Putamen (tissue), 1 donor: ENCODE data around the gene DCP2.

Source experiments
- DNase-seq: peaks from one replicate; pipeline ENCODE4 v3.0.0-alpha.2; 2016; ENCODE audit warnings: low spot score

The DCP2 gene

DNA sequence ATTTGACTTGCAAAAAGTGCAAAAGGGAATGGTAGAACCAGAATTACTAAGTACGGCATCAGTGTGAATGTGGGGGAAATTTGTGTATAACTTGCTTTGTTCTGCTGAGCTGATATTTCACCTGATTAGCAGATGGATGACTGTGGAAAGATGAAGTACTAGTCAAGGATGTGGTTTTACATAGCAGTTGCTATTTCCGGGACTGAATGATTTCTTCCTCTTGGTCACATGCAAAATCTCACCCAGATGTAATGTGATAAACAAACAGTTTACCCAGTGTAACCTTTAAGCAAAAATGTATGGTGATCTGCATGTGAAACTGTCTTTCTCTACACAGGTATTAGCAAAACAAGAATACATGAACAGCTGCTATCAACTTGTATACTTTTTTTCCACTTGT lies 46.1 kb downstream of the DCP2 start:
- DNase-seq = no peak

DNA sequence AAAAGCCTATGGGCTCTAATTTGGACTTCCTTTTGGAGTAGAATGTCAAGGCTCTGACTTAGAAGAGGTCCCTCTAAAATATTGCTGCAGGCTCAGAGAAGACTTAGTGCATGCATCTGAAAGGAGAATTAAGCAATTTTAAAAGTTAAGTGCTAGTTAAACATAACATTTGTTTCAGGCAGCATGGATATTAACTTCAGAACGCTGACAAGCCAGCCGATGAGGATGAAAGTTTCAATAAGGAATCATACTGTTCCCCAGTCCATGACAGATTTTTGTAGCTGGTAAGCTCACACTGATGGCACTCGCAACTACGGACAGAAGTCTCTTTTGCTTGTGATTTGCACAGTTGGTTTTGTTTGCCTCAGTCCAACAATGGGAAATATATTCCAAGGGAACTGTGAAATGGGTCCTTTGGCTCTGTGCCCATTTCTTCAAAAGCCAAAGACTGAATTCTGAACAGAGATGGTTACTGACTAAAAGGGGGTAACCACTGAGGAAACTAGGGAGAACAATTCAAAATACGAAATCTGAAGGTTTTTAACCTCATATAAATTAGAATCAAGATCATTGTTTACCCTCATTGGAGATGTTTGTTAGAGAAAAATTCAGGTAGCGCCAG lies 47.6 kb downstream of the DCP2 start:
- DNase-seq = no peak

DNA sequence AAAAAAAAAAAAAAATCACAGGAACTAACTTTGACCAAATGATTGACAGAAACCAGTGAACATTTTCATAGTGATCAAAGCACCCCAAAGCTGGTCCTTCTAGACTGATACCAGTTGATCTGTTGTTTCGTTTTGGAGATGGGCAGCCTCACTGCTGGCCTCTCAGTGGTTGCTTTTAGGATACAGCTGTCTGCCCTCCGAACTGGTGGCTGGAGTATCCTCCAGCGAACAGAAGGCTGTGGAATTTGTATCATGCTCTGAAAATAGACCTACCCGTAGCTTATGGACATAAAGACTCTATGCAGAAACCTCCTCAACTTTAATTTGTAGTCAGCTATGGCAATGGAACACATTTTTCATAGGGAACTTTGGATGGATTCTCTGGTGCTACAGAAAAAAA lies 49.0 kb downstream of the DCP2 start:
- no peak for DNase-seq

DNA sequence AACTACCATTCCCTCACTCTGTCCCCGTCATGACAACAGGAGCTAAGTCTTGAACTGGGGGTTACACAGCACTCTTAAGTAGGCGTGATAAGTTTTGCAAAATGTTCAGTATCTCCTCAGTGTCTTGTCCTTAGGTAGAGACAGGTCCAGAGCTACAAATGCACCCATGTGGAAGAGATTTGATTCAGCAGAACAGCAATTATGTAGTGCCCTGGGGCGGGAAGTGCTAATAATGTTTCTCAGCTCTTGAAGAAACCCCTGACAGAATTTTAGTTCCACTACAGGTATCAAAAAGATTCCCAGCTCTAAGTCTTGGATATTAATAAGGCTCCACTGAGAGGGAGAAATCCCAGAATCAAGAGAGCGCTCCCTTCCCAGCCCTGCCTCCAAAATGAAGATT lies 49.6 kb downstream of the DCP2 start:
- DNase-seq = no peak

DNA sequence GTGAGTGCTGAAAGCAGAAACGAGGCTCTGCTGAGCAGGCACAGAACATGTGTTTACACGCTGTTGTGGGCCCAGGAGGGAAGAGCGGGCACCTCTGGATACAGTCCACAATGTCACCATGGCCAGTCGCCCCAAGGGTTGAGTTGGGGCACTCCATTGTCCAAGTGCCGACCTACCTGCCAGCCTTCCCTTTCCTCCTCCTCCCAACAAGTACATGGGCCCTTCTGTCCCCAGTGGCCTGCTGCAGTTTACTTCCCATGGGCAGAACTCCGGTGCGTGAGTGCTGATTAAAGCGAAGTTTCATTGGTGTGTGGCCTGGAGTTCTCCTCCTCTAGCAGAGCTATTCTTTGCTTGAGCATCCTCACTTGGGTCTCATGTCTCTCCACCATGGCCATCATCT lies 50.4 kb downstream of the DCP2 start:
- no peak for DNase-seq

DNA sequence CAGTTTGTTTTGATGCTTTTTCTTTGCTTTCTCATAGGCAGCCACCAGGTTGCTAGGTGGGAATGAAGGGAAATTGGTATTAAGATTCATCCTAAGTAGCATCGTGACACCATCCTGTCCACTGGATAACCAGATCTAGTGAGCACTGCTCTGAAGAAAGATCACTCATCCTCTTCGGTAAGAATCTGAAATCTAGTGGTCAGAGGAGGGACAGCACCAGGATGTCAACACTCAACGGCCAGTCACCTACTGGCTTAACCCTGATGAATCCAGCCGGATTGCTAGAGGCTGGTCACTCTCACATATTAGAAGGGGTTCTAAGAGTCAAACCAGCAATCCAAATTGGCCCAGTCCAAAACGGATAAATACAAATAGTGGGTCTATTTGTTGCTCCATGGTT lies 50.8 kb downstream of the DCP2 start:
- DNase-seq = no peak

DNA sequence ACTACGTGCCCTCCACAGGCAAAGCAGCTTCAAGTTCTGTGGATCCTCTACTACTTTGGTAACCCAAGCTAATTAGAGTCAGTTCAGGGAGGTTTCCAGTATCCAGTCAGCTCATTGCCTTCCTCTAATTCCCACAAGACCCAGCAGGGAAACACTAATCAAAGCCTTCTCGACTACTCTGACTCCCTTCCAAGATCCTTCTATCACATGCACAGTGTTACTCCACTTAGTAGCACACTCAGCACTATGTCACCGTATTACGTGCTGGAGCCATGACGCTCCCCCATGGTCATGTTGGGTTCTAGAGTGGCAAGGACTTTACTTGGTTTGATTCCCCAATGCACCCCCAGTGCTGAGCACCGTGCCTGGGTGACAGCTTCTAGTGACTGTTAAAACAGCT lies 53.0 kb downstream of the DCP2 start:
- DNase-seq = no peak

DNA sequence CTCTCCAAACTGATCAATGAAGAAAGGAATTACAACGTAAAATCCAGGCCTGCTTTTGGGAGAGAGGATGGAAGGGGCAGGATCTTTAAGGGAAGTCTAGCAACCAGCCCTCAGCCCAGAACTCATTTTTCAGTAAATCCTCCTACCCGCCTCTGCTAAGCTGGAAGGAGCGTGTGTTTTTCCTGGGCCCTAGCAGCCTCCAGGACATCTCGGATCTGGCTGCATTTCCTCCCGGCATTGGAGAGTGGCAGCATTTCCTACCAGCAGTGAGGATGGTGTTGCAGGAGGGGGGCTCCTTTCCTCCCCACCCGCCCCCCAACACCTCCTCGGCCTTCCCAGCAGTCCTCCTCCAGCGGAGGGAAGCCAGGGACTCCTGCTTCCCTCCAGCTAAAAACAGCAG lies 54.5 kb downstream of the DCP2 start:
- no peak for DNase-seq

DNA sequence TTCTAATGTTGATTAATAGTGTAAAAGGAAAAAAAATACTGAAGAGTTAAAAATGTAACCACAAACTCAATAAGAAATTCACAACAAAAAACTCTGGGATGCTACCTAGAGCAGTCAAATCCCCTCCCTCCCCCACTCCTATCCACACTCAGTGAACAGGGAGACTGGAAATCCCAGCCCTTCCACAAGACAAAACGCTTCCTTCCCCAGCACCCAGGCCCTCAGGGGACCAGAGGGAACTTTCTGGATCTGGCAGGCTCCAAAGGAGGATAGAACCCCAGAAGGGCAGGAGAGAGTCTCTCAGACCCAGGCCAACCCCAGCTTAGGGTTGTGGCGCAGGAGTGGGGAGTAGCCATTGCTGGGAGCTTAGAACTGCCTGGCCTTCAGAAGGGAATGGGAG lies 55.0 kb downstream of the DCP2 start:
- no peak for DNase-seq

DNA sequence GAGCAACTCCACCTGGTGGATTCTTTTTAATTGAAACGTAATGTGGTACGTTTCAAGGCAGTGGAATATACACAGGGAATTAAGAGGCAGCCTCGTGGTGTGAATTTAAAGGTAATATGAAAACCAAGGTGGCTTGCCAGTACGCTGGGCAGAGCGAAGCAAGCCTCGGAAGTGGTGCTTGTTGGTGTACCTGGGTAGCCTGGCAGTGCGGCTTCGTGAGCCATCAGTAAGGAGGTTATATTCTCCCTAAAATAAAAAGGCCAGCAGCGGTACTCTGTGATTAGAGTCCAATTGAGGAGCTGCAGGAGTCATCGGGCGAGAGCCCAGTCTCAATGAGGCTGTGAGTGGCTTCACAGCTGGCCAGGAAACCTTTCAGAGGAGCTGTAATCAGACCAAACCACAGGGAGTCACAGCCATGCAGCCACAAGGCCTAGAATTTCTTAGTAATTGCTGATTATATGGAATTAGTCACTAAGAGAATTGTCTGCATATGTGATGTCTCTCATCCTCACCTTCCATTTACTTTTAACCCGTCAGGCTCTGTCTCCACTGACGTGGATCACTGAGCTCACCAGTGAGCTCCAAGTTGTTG lies 57.7 kb downstream of the DCP2 start:
- DNase-seq = no peak

DNA sequence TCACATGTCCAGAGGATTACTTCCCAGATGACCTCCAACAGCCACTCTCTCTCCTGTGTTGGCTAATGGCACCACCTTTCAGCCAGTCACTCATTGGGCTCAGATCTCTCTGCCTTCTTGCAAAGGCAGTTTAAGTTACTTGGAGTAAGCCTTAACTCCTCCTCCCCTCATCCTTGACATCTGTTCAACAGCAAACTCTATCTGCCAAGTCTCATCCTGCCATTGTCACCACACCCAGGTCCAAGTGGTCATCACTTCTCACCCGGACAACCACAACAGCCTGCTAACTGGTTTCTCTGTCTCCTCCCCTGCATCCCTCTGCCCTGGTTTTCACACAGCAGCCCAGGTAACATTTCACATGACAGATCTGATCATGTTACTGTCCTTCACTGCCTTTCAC lies 58.5 kb downstream of the DCP2 start:
- DNase-seq = no peak

DNA sequence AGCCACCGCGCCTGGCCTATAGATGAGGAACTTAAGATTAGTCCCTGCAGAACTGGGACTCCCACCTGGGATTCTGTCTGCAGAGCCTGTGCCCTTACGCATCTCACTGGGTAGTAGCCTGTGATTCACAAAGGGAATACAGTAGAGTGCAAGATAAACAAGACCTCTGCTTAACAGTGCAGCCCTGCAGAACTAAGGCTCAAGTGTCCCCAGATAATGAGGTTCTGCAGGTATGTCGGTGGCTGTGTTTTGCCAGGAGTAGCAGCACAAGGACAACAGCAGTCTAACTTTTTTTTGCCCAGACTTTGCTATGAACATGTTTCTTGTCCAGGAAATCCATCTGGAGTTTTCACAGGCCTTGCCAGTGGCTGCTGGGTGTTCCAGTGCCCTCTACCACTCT lies 59.7 kb downstream of the DCP2 start:
- DNase-seq = no peak

DNA sequence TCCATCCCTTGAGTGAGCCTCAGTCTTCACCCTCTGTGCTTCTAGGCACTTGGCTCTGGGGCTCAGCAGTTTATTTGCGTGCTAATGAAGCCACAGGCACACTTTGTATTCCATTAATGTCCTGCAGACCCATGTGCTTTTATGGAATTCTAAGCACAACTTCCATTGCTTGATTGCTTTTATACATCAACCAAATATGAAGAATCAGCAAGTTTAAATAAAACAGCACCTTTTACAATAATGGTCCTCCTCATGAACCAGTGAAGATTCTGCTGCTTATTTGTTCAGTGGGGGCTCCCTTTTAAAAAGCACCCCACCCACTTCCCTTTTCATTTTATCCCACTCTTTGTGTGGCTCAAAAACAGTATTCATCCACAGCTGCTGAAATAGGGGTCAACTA lies 60.2 kb downstream of the DCP2 start:
- no peak for DNase-seq

DNA sequence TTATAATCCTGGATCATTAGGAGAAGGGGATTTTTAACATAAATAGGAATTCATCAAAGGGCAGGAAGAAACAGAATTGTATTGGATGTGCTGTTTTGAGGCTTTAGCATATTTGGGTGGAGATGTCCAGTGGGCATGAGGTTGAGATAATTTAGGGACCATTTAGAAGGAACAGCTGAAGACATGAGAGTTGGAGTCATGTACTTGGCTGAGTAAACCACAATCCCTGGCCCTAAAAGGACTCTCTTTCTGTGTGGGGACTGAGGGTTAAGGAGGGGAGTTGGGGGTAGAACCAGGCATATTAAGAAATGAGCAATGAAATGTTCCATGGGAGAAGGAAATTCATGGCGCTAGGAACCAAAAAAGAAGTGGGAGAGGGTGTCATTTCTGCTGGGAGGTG lies 61.5 kb downstream of the DCP2 start:
- DNase-seq = no peak

DNA sequence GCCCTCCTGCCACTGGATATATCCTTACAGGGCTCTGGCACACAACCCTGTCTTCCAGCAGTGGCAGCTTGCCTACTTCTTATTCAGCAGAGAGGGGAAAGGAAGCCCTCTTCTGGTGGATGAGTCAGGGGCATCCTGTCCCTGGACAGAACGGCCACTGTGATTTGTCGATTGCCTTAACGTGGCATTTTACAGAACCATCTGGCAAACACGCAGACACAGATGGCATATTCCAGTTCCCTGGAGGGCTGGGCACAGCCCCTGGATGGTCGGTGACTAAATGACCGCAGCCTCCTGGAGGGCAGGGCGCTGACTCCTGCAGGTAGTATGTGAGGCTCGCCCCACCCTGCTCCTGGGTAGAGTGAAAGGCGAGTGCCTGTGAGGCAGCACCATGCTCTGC lies 62.1 kb downstream of the DCP2 start:
- no peak for DNase-seq

DNA sequence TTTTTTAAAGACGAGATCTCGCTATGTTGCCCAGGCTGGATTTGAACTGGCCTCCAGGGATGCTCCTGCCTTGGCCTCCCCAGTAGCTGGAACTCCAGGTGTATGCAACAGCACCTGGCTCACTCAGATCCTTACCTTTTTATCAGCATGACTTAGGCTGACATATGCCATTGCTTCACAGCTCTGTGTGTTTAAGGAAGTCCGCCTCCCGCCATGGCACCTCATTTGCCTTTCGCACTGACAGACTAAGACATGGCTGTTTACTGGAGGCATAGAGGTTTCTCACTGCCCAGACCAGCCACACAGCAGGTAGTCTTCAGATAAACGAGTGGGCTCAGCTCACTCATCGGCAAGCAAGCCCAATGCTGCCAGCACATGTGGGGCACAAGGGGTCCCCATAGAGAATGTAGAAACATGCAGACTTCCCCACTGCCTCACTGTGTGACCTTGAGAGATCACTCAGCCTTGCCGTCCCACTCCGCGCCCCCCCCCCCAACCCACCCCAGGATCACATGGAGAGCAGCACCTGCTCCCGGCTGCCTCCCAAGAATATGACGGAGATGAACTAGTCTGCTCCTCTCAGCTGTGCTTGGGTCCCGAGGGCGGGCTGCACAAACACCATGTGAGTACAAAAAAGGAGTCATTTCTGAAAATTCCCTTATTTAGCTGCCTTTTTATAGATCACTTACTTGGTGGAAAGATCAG lies 62.8 kb downstream of the DCP2 start:
- no peak for DNase-seq

DNA sequence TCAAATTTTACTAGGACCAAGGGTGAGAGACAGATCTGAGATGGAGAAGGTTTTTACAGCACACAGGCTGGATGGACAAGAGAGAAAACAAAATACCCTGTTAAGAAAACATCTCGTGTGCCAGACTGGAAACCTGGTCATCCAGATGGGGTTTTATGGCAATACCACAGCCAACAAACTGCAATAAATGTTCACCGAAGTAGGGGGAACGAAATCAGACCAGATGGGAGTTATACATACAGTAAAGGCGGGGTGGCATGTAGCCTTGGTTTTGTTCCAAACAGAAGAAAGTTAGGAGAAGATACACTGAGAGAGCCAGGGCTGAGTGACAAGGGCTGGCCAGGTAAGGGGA lies 63.3 kb downstream of the DCP2 start:
- DNase-seq = no peak

DNA sequence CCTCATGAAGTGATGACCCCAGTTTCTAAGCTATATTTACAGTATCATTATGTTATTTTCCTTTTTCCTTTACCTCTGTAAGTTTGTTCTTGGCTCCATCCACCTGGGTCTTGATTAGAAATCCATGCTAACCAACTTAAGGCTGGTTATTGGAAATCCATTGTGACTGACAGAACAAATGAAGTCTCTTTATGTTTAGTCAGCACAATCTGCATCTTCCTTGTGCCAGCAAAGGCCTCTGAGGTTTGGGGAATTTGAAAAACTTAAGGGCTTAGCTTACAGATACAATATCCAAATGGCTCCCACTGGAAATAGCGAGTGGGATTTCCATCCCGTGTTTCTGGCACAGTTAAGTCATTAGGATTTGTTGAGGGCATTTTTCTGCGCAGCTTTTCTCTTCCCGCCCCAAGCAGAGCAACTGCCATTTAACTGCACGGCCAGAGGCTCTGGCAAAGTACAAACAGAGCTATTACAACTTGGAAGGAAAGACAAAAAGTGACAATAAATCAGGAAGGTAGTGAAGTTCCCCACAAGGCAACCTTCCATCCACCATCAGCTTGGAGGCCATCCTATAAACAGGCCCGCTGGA lies 64.2 kb downstream of the DCP2 start:
- no peak for DNase-seq

DNA sequence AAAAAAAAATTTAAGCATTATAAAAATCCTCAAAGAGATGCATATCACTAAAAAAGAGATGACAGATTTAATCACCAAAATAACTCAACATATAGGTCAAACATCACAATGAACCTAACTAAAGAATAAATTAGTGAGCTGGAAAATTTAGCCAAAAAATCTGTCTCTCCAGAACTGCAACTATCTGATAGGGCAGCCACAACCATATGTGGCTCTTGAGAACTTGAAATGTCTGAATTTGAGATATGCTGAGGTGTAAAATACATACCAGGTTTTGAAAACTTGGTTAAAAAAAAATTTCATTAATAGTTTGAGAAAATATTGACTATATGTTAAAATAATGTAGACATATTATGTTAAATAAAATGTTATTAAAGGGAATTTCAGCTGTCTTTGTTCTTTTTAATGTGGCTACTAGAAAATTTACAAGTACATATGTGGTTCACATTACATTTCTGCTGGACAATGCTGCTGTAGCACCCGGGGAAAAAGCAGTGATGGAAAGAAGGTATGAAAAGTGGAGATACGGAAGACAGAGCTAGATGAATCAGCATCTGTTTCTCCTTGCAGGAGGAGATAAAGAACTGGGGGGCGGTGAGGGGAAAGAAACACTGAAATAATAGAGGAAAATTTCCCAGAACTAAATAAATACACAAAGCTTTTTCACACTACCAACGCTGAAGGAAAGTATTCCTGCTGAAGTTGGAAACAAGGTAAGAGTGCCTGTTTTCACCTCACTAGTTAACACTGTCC lies 66.1 kb downstream of the DCP2 start:
- no peak for DNase-seq

DNA sequence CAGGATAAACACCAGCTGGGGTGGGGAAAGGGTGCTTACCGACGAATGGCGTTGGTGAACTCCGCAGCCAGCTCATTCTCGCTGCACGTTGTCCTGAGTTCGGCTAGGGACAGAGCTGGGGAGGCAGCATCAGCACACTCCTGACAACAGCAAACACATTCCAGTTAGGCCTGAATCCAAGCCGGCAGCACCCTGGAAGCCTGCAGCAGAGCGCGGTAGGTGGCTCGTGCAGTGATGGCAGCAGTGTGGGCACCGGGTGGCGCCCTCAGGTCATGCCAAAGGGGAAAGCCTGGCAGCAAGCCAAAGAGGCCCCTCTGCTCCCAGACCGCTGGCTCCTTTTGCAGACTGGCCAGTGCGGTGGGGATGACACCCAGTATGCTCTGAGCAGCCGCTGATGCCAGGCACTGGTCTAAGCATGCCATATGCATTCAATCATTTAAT lies 66.9 kb downstream of the DCP2 start:
- no peak for DNase-seq

DNA sequence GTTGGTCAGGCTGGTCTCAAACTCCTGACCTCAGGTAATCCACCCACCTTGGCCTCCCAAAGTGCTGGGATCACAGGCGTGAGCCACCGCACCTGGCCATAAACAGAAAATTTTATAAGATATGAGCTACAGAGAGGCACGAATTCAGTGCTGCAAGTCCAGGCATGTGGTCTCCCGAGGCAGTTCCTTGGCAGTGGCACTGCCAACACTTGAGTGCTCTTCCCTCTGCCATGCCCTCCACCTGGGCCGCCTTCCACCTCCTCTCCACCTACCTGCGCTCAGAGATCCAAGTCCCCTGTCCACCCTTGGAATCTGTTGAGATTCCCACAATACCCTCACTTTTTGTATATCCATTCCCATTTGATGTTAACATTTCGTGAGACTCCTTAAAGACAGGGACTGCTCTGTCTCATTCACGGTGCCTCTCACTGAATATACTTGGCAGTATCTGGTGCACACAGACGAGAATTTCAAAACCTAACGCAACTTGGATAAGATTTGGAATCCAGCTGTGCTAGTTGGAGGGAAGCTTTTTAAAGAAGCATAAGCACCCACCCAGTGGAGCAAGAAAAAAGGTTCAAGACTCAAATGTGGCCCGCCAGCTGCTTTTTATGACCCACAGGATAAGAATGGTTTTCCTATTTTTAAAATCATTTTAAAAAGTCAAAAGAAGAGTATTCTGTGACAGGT lies 68.3 kb downstream of the DCP2 start:
- no peak for DNase-seq

DNA sequence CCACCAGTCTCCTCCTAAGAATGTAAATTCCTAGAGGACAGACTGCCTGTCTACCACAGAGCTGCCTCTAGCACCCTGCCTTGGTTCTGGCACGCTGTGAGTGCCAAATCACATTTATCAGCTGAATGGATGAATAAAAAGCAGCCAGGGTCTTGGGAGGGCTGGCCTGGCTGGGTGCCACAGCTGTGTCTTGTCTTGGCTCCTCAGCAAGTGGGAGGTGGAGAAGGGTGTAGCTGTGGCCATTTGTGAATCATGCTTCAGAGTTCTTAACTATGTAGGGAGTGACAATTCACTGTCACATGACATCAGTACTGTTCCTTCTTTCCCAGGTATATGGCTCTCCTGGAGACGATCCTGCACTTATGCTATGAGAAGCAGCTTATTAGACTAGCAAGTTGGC lies 70.6 kb downstream of the DCP2 start:
- no peak for DNase-seq
